ENCODE data around the gene ZNF470. TPM values are rescaled to one million over a fixed set of nuclear protein-coding genes. Genes with fewer than 3 reads are reported as not detected.

Gene ZNF470
- total RNA-seq, 1 donor from 2014 or later = 3.4 TPM

DNA sequence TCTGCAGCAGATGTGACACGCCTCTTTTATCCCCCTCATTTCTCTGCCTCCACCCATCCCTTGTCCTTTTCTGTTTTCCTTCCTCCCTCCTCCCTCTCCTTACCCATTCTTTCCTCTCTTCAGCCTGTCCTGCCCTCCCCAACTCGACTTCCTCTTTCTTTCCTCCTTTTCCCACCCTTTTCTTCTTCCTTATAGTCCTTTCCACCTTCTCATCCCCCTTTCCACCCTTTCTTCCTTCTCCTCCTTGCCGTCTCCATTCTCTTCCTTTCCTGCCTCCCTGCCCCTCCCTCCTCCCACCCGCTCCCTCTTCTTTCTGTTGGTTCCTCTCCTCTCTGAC lies 27.1 kb downstream of the ZNF470 start:
- TF ChIP-seq, protein P1, sequence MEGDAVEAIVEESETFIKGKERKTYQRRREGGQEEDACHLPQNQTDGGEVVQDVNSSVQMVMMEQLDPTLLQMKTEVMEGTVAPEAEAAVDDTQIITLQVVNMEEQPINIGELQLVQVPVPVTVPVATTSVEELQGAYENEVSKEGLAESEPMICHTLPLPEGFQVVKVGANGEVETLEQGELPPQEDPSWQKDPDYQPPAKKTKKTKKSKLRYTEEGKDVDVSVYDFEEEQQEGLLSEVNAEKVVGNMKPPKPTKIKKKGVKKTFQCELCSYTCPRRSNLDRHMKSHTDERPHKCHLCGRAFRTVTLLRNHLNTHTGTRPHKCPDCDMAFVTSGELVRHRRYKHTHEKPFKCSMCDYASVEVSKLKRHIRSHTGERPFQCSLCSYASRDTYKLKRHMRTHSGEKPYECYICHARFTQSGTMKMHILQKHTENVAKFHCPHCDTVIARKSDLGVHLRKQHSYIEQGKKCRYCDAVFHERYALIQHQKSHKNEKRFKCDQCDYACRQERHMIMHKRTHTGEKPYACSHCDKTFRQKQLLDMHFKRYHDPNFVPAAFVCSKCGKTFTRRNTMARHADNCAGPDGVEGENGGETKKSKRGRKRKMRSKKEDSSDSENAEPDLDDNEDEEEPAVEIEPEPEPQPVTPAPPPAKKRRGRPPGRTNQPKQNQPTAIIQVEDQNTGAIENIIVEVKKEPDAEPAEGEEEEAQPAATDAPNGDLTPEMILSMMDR (IDR thresholded peaks at IDR 0.05) = no peak
- peak overlapping the region; percentile 89 for H3K4me3 Mint-ChIP-seq (ENCODE audit: unreplicated experiment)
- DNase-seq (ENCODE audit: extremely low spot score, unreplicated experiment) = no peak
- H3K4me1 Mint-ChIP-seq (ENCODE audit: unreplicated experiment) = peaks cover 13% of the 10 kb centered on the region
- H3K27ac Mint-ChIP-seq (ENCODE audit: unreplicated experiment) = no peak overlapping the region
- peaks cover 20% of the 10 kb centered on the region for H3K36me3 Mint-ChIP-seq (ENCODE audit: unreplicated experiment)
- peaks cover 43% of the 10 kb centered on the region for H3K9me3 Mint-ChIP-seq (ENCODE audit: unreplicated experiment)
- H3K27me3 Mint-ChIP-seq (ENCODE audit: unreplicated experiment) = no peaks in the 10 kb centered on the region

DNA sequence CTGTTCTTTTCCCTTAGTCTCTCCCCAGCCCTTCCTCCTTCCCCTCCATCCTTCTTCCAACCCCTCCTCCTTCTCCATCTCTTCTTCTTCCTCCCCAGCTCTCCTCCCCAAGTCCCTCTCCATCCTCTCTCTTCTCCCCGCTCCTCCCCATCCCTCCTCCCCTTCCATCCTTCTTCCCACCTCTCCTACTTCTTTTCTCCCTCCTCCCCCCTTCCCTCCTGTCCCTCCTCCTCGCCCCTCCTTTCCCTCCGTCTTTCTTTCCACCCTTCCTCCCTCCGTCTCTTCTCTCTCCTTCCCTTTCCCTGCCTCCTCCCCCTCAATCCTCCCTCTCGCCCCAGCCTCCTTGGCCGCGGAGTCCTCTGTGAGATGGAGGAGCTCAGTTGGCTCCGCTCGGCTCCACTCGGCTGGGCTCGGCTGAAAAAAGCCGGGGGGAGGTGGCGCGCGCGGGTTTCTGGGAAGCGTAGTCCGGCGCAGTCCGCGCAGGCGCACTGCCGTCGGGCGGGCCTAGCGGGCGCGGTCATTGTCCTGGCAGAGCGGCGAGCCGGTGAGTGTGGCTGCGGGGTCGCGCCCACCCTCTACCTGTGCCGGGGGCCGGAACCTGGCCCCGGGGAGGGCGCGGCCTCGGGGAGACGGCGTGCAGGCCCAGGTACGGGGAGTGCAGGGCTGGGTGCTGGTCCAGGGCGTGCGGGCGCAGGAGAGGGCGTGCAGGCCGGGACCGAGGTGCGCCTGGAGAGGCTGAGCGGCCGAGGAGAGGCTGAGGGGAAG lies 27.7 kb downstream of the ZNF470 start, which contains the start of gene ZNF71:
ZNF71 (plus strand) TSS at position 520 of the 765 bp plus-strand sequence. CDS start 6,257 bp downstream, outside the sequence.
- peaks cover 43% of the 10 kb centered on the region for H3K9me3 Mint-ChIP-seq (ENCODE audit: unreplicated experiment)
- peak; percentile 97 for DNase-seq (ENCODE audit: extremely low spot score, unreplicated experiment)
- peak within 1 kb of the TSS; percentile 89 for H3K4me3 Mint-ChIP-seq (ENCODE audit: unreplicated experiment)
- H3K27ac Mint-ChIP-seq (ENCODE audit: unreplicated experiment) = peak within 1 kb of the TSS; percentile 85
- TF ChIP-seq, protein P1 (IDR thresholded peaks at IDR 0.05) = no peak
- no peaks in the 10 kb centered on the region for H3K27me3 Mint-ChIP-seq (ENCODE audit: unreplicated experiment)
- H3K4me1 Mint-ChIP-seq (ENCODE audit: unreplicated experiment) = peaks cover 13% of the 10 kb centered on the region
- H3K36me3 Mint-ChIP-seq (ENCODE audit: unreplicated experiment) = peaks cover 22% of the 10 kb centered on the region

DNA sequence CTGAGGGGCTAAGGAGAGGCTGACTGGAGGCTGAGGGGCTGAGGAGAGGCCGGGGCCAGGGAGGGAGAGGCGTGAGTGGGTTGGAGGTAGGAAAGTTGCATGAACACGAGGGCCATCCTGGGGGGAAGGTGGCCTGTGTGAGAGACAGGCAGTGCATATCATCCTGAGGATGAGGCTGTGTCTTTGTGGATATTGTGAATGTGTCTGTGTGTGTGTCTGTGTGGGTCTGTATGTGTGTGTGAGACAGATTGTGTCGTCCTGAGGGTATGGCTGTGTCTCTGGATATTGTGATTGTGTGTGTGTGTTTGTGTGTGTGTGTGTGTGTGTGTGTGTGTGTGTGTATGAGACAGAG lies 28.3 kb downstream of the ZNF470 start:
- TF ChIP-seq, protein P1 (IDR thresholded peaks at IDR 0.05) = no peak
- H3K27ac Mint-ChIP-seq (ENCODE audit: unreplicated experiment) = peak overlapping the region; percentile 85
- peak overlapping the region; percentile 89 for H3K4me3 Mint-ChIP-seq (ENCODE audit: unreplicated experiment)
- no peaks in the 10 kb centered on the region for H3K27me3 Mint-ChIP-seq (ENCODE audit: unreplicated experiment)
- peaks cover 41% of the 10 kb centered on the region for H3K9me3 Mint-ChIP-seq (ENCODE audit: unreplicated experiment)
- H3K36me3 Mint-ChIP-seq (ENCODE audit: unreplicated experiment) = peaks cover 24% of the 10 kb centered on the region
- no peak for DNase-seq (ENCODE audit: extremely low spot score, unreplicated experiment)
- peaks cover 13% of the 10 kb centered on the region for H3K4me1 Mint-ChIP-seq (ENCODE audit: unreplicated experiment)

DNA sequence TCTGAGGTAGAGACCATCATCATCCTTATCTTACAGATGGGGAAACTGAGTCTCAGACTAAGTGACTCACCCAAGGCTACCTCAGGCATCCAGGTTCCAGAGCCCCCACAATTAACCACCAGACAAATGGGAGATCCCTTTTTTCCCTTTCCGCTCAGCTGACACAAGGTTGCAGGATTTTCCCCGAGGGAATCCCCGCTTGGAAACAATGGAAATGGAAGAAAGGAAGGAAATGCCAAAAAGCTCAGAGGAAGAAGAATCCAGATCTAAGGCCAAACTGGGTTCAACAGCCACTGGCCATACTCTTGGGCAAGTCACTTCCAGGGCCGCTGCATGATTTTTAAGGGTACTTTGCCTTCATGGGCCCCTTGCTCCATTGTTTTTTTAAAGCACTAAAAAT lies 29.4 kb downstream of the ZNF470 start:
- no peak overlapping the region for H3K27ac Mint-ChIP-seq (ENCODE audit: unreplicated experiment)

DNA sequence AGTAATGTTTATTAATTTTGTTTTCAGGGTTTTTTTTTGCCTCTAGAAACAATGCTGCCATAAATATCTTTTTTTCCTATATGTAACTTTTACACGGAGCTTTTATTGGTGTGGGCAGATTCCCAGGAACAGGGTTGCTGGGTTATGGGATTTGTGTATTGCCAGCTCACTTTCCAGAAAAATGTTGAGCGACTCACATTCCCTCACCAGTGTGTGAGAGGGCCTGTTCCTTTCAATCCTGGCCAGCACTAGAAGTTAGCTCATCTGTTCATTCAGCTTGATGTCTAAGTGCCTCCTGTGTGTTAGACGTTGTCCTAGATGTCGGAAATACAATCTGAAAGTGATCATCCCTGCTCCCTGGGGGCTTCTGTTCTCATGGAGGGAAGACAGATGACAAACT lies 30.4 kb downstream of the ZNF470 start:
- H3K4me1 Mint-ChIP-seq (ENCODE audit: unreplicated experiment) = peaks cover 13% of the 10 kb centered on the region
- no peak for DNase-seq (ENCODE audit: extremely low spot score, unreplicated experiment)
- H3K4me3 Mint-ChIP-seq (ENCODE audit: unreplicated experiment) = no peak overlapping the region
- TF ChIP-seq, protein P1 (IDR thresholded peaks at IDR 0.05) = no peak
- peaks cover 46% of the 10 kb centered on the region for H3K36me3 Mint-ChIP-seq (ENCODE audit: unreplicated experiment)
- no peak overlapping the region for H3K27ac Mint-ChIP-seq (ENCODE audit: unreplicated experiment)
- peaks cover 46% of the 10 kb centered on the region for H3K9me3 Mint-ChIP-seq (ENCODE audit: unreplicated experiment)
- H3K27me3 Mint-ChIP-seq (ENCODE audit: unreplicated experiment) = no peaks in the 10 kb centered on the region

More for the DNA sequence above, 29.4 kb downstream of the ZNF470 start:
- H3K9me3 Mint-ChIP-seq (ENCODE audit: unreplicated experiment) = peaks cover 43% of the 10 kb centered on the region
- TF ChIP-seq, protein P1 (IDR thresholded peaks at IDR 0.05) = no peak
- peaks cover 36% of the 10 kb centered on the region for H3K36me3 Mint-ChIP-seq (ENCODE audit: unreplicated experiment)
- H3K4me3 Mint-ChIP-seq (ENCODE audit: unreplicated experiment) = no peak overlapping the region
- no peak for DNase-seq (ENCODE audit: extremely low spot score, unreplicated experiment)
- H3K27me3 Mint-ChIP-seq (ENCODE audit: unreplicated experiment) = no peaks in the 10 kb centered on the region
- H3K4me1 Mint-ChIP-seq (ENCODE audit: unreplicated experiment) = peaks cover 13% of the 10 kb centered on the region
